ENCODE results near the gene VAC14. TPM values are rescaled to one million over a fixed set of nuclear protein-coding genes. Genes with fewer than 3 reads are reported as not detected.

The VAC14 gene
- total RNA-seq, 1 experiment from 2014 or later = 65.5 TPM

- Histone ChIP-seq H3K4me3 (ENCODE audit: low read length) (no peak overlapping the region), H3K79me2 (ENCODE audit: low read length) (no peaks in the 10 kb centered on the region), H3K36me3 (ENCODE audit: low read depth, low read length) (peaks cover 8% of the 10 kb centered on the region), H3K4me1 (ENCODE audit: insufficient read depth, low read length) (peaks cover 16% of the 10 kb centered on the region), H3K27ac (ENCODE audit: low read length) (no peak overlapping the region), H3K9me3 (ENCODE audit: low read length) (no peaks in the 10 kb centered on the region), H3K4me2 (ENCODE audit: low read length) (no peak overlapping the region), H3K9ac (ENCODE audit: low read length) (no peak overlapping the region), H3K27me3 (ENCODE audit: low read length) (no peaks in the 10 kb centered on the region), H4K20me1 (ENCODE audit: low read length) (no peaks in the 10 kb centered on the region), H3F3A (ENCODE audit: low read length, unreplicated experiment) (no peaks in the 10 kb centered on the region), H3K9me2 (replicated peaks; ENCODE audit: low read length) (no peaks in the 10 kb centered on the region), H2AFZ (ENCODE audit: low read length) (no peak overlapping the region)
- peak; percentile 76 for DNase-seq
- TF ChIP-seq EZH2 (IDR thresholded peaks at IDR 0.05; ENCODE audit: low read length, unreplicated experiment) (no peak), CTCF (conservative IDR thresholded peaks at IDR 0.05; ENCODE audit: low read depth, low read length) (peak; percentile 79), EZH2phosphoT487 (IDR thresholded peaks at IDR 0.05; ENCODE audit: borderline replicate concordance, low read length) (no peak)
- intact Hi-C loops (cut with micrococcal nuclease) = loop anchor here (2.0 to 10.0 kb wide), 2 partner anchors 56 to 76 kb away; no protein-coding TSS in a partner anchor
- peak; percentile 89 for ATAC-seq
- CTCF ChIA-PET = interaction anchor here (0.6 to 1.6 kb wide), 9 partner anchors 9 to 837 kb away, joined by 3 to 7 read pairs (median 4); no protein-coding TSS in a partner anchor
- POLR2A ChIA-PET (ENCODE audit: unreplicated experiment) = interaction anchor here (0.7 kb wide), 1 partner anchor 30 kb away, joined by 8 read pairs; no protein-coding TSS in a partner anchor
- no TSS peak for BruUV-seq (replicated peaks)
Observed at GRCh38 chr16:70770626-70771552, 30.1 kb downstream of the VAC14 start.

- Histone ChIP-seq H3K27me3 (ENCODE audit: low read length) (no peaks in the 10 kb centered on the region), H3F3A (ENCODE audit: low read length, unreplicated experiment) (no peaks in the 10 kb centered on the region), H3K4me1 (ENCODE audit: insufficient read depth, low read length) (peaks cover 16% of the 10 kb centered on the region), H3K27ac (ENCODE audit: low read length) (no peak overlapping the region), H3K4me3 (ENCODE audit: low read length) (no peak overlapping the region), H3K4me2 (ENCODE audit: low read length) (no peak overlapping the region), H3K9ac (ENCODE audit: low read length) (no peak overlapping the region), H3K36me3 (ENCODE audit: low read depth, low read length) (peaks cover 8% of the 10 kb centered on the region), H2AFZ (ENCODE audit: low read length) (no peak overlapping the region), H3K79me2 (ENCODE audit: low read length) (no peaks in the 10 kb centered on the region), H4K20me1 (ENCODE audit: low read length) (no peaks in the 10 kb centered on the region), H3K9me2 (replicated peaks; ENCODE audit: low read length) (no peaks in the 10 kb centered on the region), H3K9me3 (ENCODE audit: low read length) (no peaks in the 10 kb centered on the region)
- DNase-seq = no peak
- TF ChIP-seq EZH2 (IDR thresholded peaks at IDR 0.05; ENCODE audit: low read length, unreplicated experiment) (no peak), CTCF (conservative IDR thresholded peaks at IDR 0.05; ENCODE audit: low read depth, low read length) (no peak), EZH2phosphoT487 (IDR thresholded peaks at IDR 0.05; ENCODE audit: borderline replicate concordance, low read length) (no peak)
- no peak for ATAC-seq
- BruUV-seq (replicated peaks) = no TSS peak
- POLR2A ChIA-PET (ENCODE audit: unreplicated experiment) = no interaction called here
- CTCF ChIA-PET = interaction anchor here (1.6 kb wide), 1 partner anchor 24 kb away, joined by 7 read pairs; no protein-coding TSS in a partner anchor
- intact Hi-C loops (cut with micrococcal nuclease) = loop anchor here (2.0 to 10.0 kb wide), 2 partner anchors 55 to 75 kb away; no protein-coding TSS in a partner anchor
Observed at GRCh38 chr16:70770291-70770625, 30.7 kb downstream of the VAC14 start.

- H3K27ac ChIP-seq (ENCODE audit: low read length) = no peak overlapping the region
- H3F3A ChIP-seq (ENCODE audit: low read length, unreplicated experiment) = no peaks in the 10 kb centered on the region
- H3K9me3 ChIP-seq (ENCODE audit: low read length) = no peaks in the 10 kb centered on the region
- peaks cover 8% of the 10 kb centered on the region for H3K36me3 ChIP-seq (ENCODE audit: low read depth, low read length)
- no peaks in the 10 kb centered on the region for H3K79me2 ChIP-seq (ENCODE audit: low read length)
- no peak for TF ChIP-seq CTCF (conservative IDR thresholded peaks at IDR 0.05; ENCODE audit: low read depth, low read length)
- no peak for TF ChIP-seq EZH2phosphoT487 (IDR thresholded peaks at IDR 0.05; ENCODE audit: borderline replicate concordance, low read length)
- no peak for TF ChIP-seq EZH2 (IDR thresholded peaks at IDR 0.05; ENCODE audit: low read length, unreplicated experiment)
- intact Hi-C loops (cut with micrococcal nuclease) = loop anchor here (2.0 to 10.0 kb wide), 2 partner anchors 55 to 75 kb away; no protein-coding TSS in a partner anchor
- ChIA-PET POLR2A (ENCODE audit: unreplicated experiment) (no interaction called here), CTCF (no interaction called here)
- ATAC-seq = no peak
- BruUV-seq (replicated peaks) = no TSS peak
- H3K4me3 ChIP-seq (ENCODE audit: low read length) = no peak overlapping the region
- no peaks in the 10 kb centered on the region for H3K27me3 ChIP-seq (ENCODE audit: low read length)
- H4K20me1 ChIP-seq (ENCODE audit: low read length) = no peaks in the 10 kb centered on the region
- H3K4me1 ChIP-seq (ENCODE audit: insufficient read depth, low read length) = peaks cover 16% of the 10 kb centered on the region
- DNase-seq = no peak
- H3K9me2 ChIP-seq (replicated peaks; ENCODE audit: low read length) = no peaks in the 10 kb centered on the region
- H3K9ac ChIP-seq (ENCODE audit: low read length) = no peak overlapping the region
- no peak overlapping the region for H2AFZ ChIP-seq (ENCODE audit: low read length)
- no peak overlapping the region for H3K4me2 ChIP-seq (ENCODE audit: low read length)
Observed at GRCh38 chr16:70769761-70770160, 31.2 kb downstream of the VAC14 start.
